ENCODE measurements around the gene GAMT.

- TF ChIP-seq CTCF (IDR thresholded peaks at IDR 0.05) (no peak), POLR2A (IDR thresholded peaks at IDR 0.05) (no peak)
These were observed 27.1 kb downstream of the GAMT start for GRCh38 chr19:1374250-1374577.
